Stimulated activated naive CD8-positive, alpha-beta T cell treated with anti-CD3 and anti-CD28 coated beads, Interleukin-15, amount 100 ng/mL, for 72 hours (primary cell): ENCODE measurements around the gene SRSF7.
"Not testable (repeated sequence)": the region's sequence is repeated elsewhere in the genome, so short reads cannot be mapped to it uniquely, and the experiment has no call there.

ENCODE experiments used
- ATAC-seq: fragments of 150-1000 bp; cut with Tn5 transposase; 2 replicates; pipeline ENCODE4 v1.10.0; 2021; ENCODE audit warnings: mild to moderate bottlenecking, moderate library complexity
- DNase-seq, 2 donors: peaks; one replicate each; pipeline ENCODE4 v3.0.0; 2021 to 2022
- H3K27ac Mint-ChIP-seq, 2 donors: one replicate each; pipeline ENCODE4 v1.8.0; 2022; ENCODE audit warnings: mild to moderate bottlenecking in 2 of 2, mixed read lengths in 2 of 2, moderate library complexity in 2 of 2
- H3K27me3 Mint-ChIP-seq: one replicate; pipeline ENCODE4 v1.8.0; 2022; ENCODE audit warnings: mixed read lengths
- H3K4me1 Mint-ChIP-seq: one replicate; pipeline ENCODE4 v1.8.0; 2022; ENCODE audit warnings: mild to moderate bottlenecking, mixed read lengths
- H3K4me3 Mint-ChIP-seq, 2 donors: one replicate each; pipeline ENCODE4 v1.8.0; 2022; ENCODE audit warnings: mild to moderate bottlenecking in 2 of 2, mixed read lengths in 2 of 2, moderate library complexity in 1 of 2
- H3K9me3 Mint-ChIP-seq, 2 donors: one replicate each; pipeline ENCODE4 v1.8.0; 2022; ENCODE audit warnings: mixed read lengths in 2 of 2

SRSF7 gene

GRCh38 chr2:38771632-38772031 is 20.5 kb upstream of the SRSF7 start:
- Mint-ChIP-seq H3K9me3 (no peaks in the 10 kb centered on the region), H3K4me1 (no peaks in the 10 kb centered on the region), H3K27me3 (peaks cover 23% of the 10 kb centered on the region), H3K4me3 (no peak overlapping the region), H3K27ac (no peak overlapping the region)
- no peak for DNase-seq
- ATAC-seq: no peak

GRCh38 chr2:38765551-38765950 is 14.4 kb upstream of the SRSF7 start:
- H3K27ac Mint-ChIP-seq: no peak overlapping the region
- no peaks in the 10 kb centered on the region for H3K9me3 Mint-ChIP-seq
- no peak overlapping the region for H3K4me3 Mint-ChIP-seq
- H3K4me1 Mint-ChIP-seq: no peaks in the 10 kb centered on the region
- ATAC-seq (no peak), DNase-seq (no peak)
- H3K27me3 Mint-ChIP-seq: no peaks in the 10 kb centered on the region

GRCh38 chr2:38765149-38765548 is 14.0 kb upstream of the SRSF7 start:
- Mint-ChIP-seq H3K27ac (no peak overlapping the region), H3K4me3 (no peak overlapping the region), H3K4me1 (no peaks in the 10 kb centered on the region), H3K9me3 (no peaks in the 10 kb centered on the region), H3K27me3 (no peaks in the 10 kb centered on the region)
- DNase-seq: no peak
- ATAC-seq: no peak

GRCh38 chr2:38763728-38764127 is 12.6 kb upstream of the SRSF7 start:
- Mint-ChIP-seq H3K27ac (no peak overlapping the region), H3K4me1 (no peaks in the 10 kb centered on the region), H3K4me3 (no peak overlapping the region), H3K27me3 (no peaks in the 10 kb centered on the region), H3K9me3 (no peaks in the 10 kb centered on the region)
- ATAC-seq: no peak
- no peak for DNase-seq

- H3K27ac Mint-ChIP-seq: no peak overlapping the region
- no peak for DNase-seq
- no peak overlapping the region for H3K4me3 Mint-ChIP-seq
- no peaks in the 10 kb centered on the region for H3K27me3 Mint-ChIP-seq
- H3K4me1 Mint-ChIP-seq: no peaks in the 10 kb centered on the region
- ATAC-seq: peak; percentile 85
- H3K9me3 Mint-ChIP-seq: no peaks in the 10 kb centered on the region
Observed at GRCh38 chr2:38763228-38763627, 12.1 kb upstream of the SRSF7 start.

GRCh38 chr2:38755891-38756290 is 4.7 kb upstream of the SRSF7 start:
- H3K4me3 Mint-ChIP-seq, ATAC-seq, DNase-seq, H3K27ac Mint-ChIP-seq, H3K27me3 Mint-ChIP-seq, H3K9me3 Mint-ChIP-seq: not testable (repeated sequence)
- H3K4me1 Mint-ChIP-seq: peaks cover 20% of the 10 kb centered on the region

GRCh38 chr2:38754506-38754905 is 3.3 kb upstream of the SRSF7 start:
- Mint-ChIP-seq H3K4me3 (peak overlapping the region; percentile 74 to 82), H3K4me1 (peaks cover 29% of the 10 kb centered on the region), H3K27me3 (no peaks in the 10 kb centered on the region), H3K9me3 (no peaks in the 10 kb centered on the region), H3K27ac (peak overlapping the region; percentile 76 to 81)
- DNase-seq: no peak
- ATAC-seq: no peak

GRCh38 chr2:38754049-38754448 is 2.9 kb upstream of the SRSF7 start:
- peak overlapping the region; percentile 61 to 82 for H3K4me3 Mint-ChIP-seq
- DNase-seq (no peak), ATAC-seq (no peak)

GRCh38 chr2:38751596-38752410 is 642 bp upstream of the SRSF7 start:
- H3K27me3 Mint-ChIP-seq: no peaks in the 10 kb centered on the region
- no peaks in the 10 kb centered on the region for H3K9me3 Mint-ChIP-seq
- H3K4me1 Mint-ChIP-seq: peaks cover 56% of the 10 kb centered on the region
- H3K27ac Mint-ChIP-seq: peak overlapping the region; percentile 100
- DNase-seq: no peak
- peak; percentile 35 for ATAC-seq
- peak overlapping the region; percentile 96 to 97 for H3K4me3 Mint-ChIP-seq

More at GRCh38 chr2:38754049-38754448, 2.9 kb upstream of the SRSF7 start:
- no peaks in the 10 kb centered on the region for H3K27me3 Mint-ChIP-seq
- H3K4me1 Mint-ChIP-seq: peaks cover 34% of the 10 kb centered on the region
- peak overlapping the region in 1 of 2 donors; percentile 90 for H3K27ac Mint-ChIP-seq
- H3K9me3 Mint-ChIP-seq: no peaks in the 10 kb centered on the region

- Mint-ChIP-seq H3K27me3 (no peaks in the 10 kb centered on the region), H3K9me3 (no peaks in the 10 kb centered on the region), H3K4me3 (peak overlapping the region; percentile 96 to 97), H3K4me1 (peaks cover 72% of the 10 kb centered on the region), H3K27ac (peak overlapping the region; percentile 100)
- ATAC-seq: peak; percentile 59
- DNase-seq: peak; percentile 44 to 60
Observed at GRCh38 chr2:38750011-38750890, 910 bp downstream of the SRSF7 start.

GRCh38 chr2:38748943-38749804 is 2.0 kb downstream of the SRSF7 start:
- H3K4me1 Mint-ChIP-seq: peaks cover 83% of the 10 kb centered on the region
- H3K4me3 Mint-ChIP-seq: peak overlapping the region; percentile 96 to 97
- H3K27ac Mint-ChIP-seq: peak overlapping the region; percentile 94 to 95
- H3K27me3 Mint-ChIP-seq: no peaks in the 10 kb centered on the region
- ATAC-seq: no peak
- no peaks in the 10 kb centered on the region for H3K9me3 Mint-ChIP-seq
- DNase-seq: no peak

GRCh38 chr2:38748391-38748790 is 2.8 kb downstream of the SRSF7 start:
- H3K27ac Mint-ChIP-seq: peak overlapping the region; percentile 90 to 91

GRCh38 chr2:38747819-38748218 is 3.3 kb downstream of the SRSF7 start:
- peak overlapping the region; percentile 68 to 96 for H3K4me3 Mint-ChIP-seq

More at GRCh38 chr2:38748391-38748790, 2.8 kb downstream of the SRSF7 start:
- no peaks in the 10 kb centered on the region for H3K27me3 Mint-ChIP-seq
- DNase-seq (no peak), ATAC-seq (no peak)
- H3K4me1 Mint-ChIP-seq: peaks cover 86% of the 10 kb centered on the region
- peak overlapping the region; percentile 68 to 96 for H3K4me3 Mint-ChIP-seq
- no peaks in the 10 kb centered on the region for H3K9me3 Mint-ChIP-seq

GRCh38 chr2:38747007-38747424 is 4.1 kb downstream of the SRSF7 start:
- Mint-ChIP-seq H3K27me3 (no peaks in the 10 kb centered on the region), H3K4me1 (peaks cover 84% of the 10 kb centered on the region), H3K9me3 (no peaks in the 10 kb centered on the region), H3K27ac (peak overlapping the region; percentile 28 to 91), H3K4me3 (peak overlapping the region; percentile 68 to 96)
- DNase-seq (no peak), ATAC-seq (no peak)

More at GRCh38 chr2:38747819-38748218, 3.3 kb downstream of the SRSF7 start:
- Mint-ChIP-seq H3K27me3 (no peaks in the 10 kb centered on the region), H3K4me1 (peaks cover 87% of the 10 kb centered on the region), H3K9me3 (no peaks in the 10 kb centered on the region), H3K27ac (peak overlapping the region; percentile 90 to 91)
- DNase-seq (no peak), ATAC-seq (no peak)

- Mint-ChIP-seq H3K9me3 (no peaks in the 10 kb centered on the region), H3K27me3 (no peaks in the 10 kb centered on the region), H3K27ac (peak overlapping the region; percentile 52 to 63), H3K4me1 (peaks cover 81% of the 10 kb centered on the region), H3K4me3 (peak overlapping the region; percentile 12 to 46)
- ATAC-seq: no peak
- DNase-seq: no peak
Observed at GRCh38 chr2:38745267-38745666, 5.9 kb downstream of the SRSF7 start.
